Gastrocnemius medialis (tissue), 4 donors: ENCODE data around the gene IDH3A.

ENCODE experiments used
- POLR2A ChIP-seq, 2 donors: fragments of 450-650 bp; IDR thresholded peaks; one replicate each; pipeline ENCODE4 v1.6.1; 2017; ENCODE audit warnings: antibody characterized with exemption in 2 of 2, mild to moderate bottlenecking in 2 of 2, moderate library complexity in 2 of 2
- TF ChIP-seq, protein P1 (sequence below), 5 experiments: fragments of 450-650 bp in 3 of 5; fragments of 200-600 bp in 2 of 5; sonication (generic) in 2 of 5; IDR thresholded peaks in 4 of 5; conservative IDR thresholded peaks in 1 of 5; 1 replicate in 4 of 5; 2 replicates in 1 of 5; pipeline ENCODE4 v1.5.1; 2016 to 2019; ENCODE audit warnings: antibody characterized with exemption in 5 of 5, mild to moderate bottlenecking in 3 of 5, moderate library complexity in 3 of 5

DNA sequence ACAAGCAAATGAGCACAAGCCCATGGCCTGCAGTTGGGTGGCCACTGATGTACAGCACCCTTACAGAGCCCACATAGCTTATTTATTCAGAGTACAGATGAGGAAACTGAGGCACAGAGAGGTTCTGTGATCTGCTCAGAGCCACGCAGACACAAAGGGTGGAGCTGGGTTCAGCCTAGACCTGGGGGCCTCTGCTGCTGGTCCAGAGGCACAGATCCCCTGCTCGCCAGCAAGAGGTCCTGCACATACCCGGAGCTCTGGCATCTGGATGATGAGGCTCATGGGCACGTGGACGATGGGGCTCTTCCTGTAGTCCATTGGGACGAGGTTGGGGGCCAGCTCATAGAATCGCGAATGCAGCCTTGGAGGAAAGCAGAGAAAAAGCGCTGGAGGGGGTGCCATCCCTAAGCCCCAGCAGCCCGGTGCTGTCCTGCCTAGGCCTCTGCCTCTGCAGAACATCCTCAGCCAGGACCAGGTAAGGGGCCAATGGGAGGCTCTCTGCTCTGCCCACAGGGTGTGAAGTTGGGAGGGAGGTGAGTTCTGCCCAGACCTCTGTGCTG is 38.2 kb upstream of the IDH3A start:
- TF ChIP-seq POLR2A (IDR thresholded peaks at IDR 0.05) = no peak
- TF ChIP-seq, protein P1, sequence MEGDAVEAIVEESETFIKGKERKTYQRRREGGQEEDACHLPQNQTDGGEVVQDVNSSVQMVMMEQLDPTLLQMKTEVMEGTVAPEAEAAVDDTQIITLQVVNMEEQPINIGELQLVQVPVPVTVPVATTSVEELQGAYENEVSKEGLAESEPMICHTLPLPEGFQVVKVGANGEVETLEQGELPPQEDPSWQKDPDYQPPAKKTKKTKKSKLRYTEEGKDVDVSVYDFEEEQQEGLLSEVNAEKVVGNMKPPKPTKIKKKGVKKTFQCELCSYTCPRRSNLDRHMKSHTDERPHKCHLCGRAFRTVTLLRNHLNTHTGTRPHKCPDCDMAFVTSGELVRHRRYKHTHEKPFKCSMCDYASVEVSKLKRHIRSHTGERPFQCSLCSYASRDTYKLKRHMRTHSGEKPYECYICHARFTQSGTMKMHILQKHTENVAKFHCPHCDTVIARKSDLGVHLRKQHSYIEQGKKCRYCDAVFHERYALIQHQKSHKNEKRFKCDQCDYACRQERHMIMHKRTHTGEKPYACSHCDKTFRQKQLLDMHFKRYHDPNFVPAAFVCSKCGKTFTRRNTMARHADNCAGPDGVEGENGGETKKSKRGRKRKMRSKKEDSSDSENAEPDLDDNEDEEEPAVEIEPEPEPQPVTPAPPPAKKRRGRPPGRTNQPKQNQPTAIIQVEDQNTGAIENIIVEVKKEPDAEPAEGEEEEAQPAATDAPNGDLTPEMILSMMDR (IDR thresholded peaks at IDR 0.05 in 4 of 5, conservative IDR thresholded peaks at IDR 0.05 in 1 of 5) = no peak
